ENCODE results near the gene AK3.
A peak's percentile ranks its signal among the peaks of the same experiment; 100 is the strongest.

The AK3 gene

DNA sequence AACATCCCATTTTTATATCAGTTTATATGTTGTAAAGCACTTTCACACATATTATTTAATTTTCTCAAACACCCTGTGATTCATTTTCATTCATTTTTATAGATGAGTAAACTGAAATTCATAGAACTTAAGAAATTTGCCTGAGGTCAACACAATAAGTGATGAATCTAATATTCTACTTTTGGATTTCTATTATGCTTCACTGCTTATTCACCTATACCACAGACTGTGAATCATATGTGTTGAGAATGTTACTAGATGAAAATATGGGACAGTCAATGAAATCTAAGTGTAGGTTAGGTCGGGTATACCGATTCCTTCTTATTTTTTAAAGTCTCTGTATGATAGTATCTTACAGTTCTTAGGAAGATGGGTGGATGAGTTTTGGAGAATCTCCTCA lies 36.9 kb downstream of the AK3 start:
- no peak for DNase-seq

DNA sequence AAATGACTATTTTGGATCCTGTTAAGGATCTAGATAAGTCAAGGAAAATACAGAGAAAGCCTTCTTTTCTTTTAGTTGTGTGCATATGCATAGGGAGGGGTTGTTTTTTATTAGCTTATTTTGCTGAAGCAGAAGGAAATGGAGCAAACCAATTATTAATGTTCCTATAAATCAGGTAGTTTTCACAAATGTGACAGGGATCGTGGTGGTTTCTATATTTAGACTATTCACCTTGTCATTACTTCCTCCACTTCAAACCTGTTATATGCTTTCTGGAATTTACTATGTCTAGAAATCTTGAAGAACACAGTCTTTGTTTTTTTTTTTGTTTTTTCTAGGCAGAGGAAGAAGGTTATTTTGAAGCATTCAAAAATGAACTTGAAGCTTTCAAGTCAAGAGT lies 39.5 kb downstream of the AK3 start:
- DNase-seq = peak in 1 of 3 experiments; percentile 33

GRCh38 chr9:4700932-4701331 lies 40.1 kb downstream of the AK3 start:
- DNase-seq = no peak

- DNase-seq = no peak
Measured at GRCh38 chr9:4700091-4700490, 40.9 kb downstream of the AK3 start.

GRCh38 chr9:4691795-4692194 lies 49.2 kb downstream of the AK3 start:
- no peak for DNase-seq

- DNase-seq = no peak
Measured at GRCh38 chr9:4690144-4690543, 50.9 kb downstream of the AK3 start.

DNA sequence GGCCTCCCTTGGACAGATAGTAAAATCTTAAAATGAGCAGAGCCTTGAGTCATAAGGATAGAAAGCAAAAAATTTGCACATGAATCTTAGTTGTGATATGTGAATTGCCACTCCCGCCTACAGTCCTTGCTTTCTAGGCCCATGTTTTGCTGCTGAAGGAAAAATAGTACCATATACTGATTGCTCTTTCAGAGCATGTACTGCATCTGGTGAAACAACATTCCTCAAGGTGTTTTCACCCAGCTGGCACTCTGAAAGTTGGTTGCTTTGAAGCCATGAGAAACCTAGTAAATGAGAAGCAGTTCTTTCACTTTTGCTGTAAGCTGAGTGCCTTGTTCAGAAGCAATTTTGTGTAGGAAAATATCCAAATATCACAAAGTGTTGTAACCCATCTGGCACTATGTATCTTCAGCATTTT lies 51.3 kb downstream of the AK3 start:
- DNase-seq = no peak

DNA sequence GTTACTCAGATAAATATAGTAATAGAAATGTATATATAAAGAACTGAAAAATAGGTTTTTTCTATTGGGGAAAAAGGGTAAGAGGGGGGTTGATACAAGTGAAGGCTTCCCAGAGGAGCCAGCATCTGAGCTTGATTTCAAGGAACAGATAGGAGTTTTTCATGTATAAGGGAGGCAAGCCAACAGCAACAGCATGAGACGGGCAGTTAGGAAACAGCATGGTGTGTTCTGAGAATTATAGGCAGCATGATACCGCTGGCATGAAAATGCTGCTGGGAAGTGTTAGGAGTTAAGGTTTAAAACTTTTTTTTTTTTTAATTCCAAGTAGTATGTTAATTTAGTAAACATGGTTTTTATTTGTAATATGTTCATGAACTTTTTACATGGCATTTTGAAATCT lies 52.0 kb downstream of the AK3 start:
- no peak for DNase-seq

GRCh38 chr9:4686584-4686983 lies 54.4 kb downstream of the AK3 start:
- DNase-seq = no peak

DNA sequence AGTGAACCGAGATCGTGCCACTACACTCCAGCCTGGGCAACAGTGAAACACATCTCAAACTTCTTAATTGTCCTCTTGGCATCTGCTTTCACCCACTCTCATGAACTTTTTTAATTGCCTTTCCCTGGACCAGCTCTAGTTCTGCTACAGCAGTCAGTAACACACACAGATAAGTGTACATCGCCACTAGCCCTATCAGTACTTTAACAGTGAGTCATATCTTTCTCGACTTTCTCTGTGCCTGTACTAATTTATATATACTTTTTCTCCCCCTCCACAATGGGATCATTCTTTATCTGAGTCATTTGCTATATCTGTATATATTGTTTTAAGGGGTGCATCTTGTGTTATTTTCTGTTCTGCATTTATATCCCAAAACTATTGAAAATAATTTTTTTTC lies 54.9 kb downstream of the AK3 start:
- no peak for DNase-seq

- DNase-seq = no peak
Measured at GRCh38 chr9:4684820-4685219, 56.2 kb downstream of the AK3 start.

GRCh38 chr9:4680750-4681149 lies 60.3 kb downstream of the AK3 start:
- peak in 1 of 3 experiments; percentile 24 for DNase-seq

GRCh38 chr9:4680173-4680525 lies 60.9 kb downstream of the AK3 start:
- no peak for DNase-seq

DNA sequence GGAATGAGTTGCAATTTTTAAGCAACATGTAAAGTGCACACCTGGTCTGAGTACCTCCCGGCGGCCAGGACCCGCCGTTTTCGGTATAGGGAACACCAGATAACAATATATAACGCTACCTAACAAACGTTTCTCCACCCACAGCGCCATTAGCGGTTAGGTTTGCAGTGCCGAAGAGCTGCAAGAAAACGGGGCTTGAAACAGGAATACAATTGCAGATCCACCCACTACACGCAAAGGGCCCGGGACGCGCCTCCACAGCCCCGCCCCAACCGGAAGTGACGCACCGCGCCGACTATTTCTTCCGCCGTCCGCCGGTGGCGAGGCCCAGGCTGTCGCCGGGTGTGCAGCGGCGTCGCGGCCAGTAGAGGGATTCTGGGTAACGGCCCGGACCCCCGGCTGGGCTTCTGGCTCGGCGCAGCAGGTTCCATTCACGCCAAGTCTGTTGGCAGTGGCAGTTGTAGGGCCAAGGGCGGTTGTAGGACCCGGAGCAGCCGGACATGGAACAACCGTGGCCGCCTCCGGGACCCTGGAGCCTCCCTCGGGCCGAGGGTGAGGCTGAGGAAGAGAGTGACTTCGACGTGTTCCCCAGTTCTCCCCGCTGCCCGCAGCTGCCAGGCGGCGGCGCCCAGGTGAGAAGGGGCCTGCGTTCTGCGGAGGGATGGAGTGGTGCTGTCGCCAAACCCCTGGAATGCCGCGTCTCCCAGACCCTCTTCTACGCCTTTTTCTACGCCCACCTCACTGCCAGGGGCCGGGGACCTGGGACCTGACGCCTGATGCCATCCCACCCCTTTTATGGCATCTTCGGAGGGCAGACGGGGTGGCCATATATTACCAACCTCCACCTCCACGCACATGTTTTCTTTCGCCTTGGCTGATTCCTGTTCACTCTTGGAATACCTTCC lies 61.5 kb downstream of the AK3 start, which contains the start of gene CDC37L1:
TSS of gene CDC37L1 (plus strand) at position 302 of the 905 bp plus-strand sequence. CDS start at position 501, 199 bp downstream.
- peak; percentile 86 to 94 (median 94) for DNase-seq

- peak; percentile 32 to 79 (median 50) for DNase-seq
Measured at GRCh38 chr9:4678679-4679267, 62.2 kb downstream of the AK3 start.

DNA sequence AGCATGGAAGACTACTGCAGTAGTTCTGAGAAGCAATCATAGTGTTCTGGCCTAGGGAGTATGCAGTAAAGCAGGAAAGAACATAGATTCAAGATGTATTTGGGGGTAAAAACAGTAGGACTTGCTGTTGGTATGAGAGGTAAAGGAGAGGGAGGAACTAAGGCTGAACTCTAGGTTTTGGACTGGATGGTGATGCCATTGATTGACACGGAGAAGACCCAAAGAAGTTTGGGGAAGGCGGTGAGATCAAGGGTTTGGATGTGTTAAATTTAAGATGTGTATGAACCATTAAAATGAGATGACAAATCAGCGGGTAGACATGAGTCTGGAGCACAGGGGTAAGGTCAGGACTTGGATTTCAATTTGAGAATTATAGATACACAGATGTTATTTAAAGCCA lies 63.6 kb downstream of the AK3 start:
- no peak for DNase-seq

DNA sequence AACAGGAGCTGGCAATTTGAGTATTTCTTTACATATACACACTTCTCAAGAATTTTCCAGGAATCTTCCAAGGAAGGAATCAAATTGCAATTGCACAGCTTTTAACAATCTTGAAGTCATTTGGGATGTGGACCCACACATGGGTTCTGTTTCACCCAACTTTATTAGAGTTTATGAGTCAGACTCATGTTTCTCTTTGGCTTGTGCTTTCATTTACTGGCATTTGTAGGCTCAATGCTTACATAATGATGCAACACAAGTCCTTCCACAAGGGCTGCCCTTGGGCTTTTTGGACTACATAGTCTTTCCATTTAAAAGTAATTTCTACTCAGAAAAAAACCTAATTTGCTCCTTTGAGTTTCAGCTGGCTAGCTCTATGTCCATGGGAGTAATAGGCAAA lies 66.2 kb downstream of the AK3 start:
- DNase-seq = no peak

- DNase-seq = no peak
Measured at GRCh38 chr9:4671737-4672136, 69.3 kb downstream of the AK3 start.

GRCh38 chr9:4670591-4670990 lies 70.4 kb downstream of the AK3 start:
- no peak for DNase-seq

DNA sequence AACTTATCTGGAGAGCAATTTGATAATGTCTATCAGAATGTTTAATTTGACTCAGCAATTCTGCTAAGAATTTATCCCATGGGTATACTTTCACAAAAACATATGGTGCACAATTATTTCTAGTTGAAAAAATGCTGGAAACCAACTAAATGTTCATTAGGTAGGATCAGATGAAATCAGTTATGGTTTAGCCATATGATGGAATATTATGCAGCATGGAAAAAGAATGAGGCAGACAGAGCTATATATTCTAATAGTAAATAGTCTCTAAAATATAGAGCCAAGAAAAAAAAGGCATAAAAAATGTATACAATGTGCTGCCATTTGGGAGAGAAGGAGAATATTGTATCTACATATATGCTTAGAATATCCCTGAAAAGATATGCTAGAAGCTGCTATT lies 71.1 kb downstream of the AK3 start:
- DNase-seq = no peak

DNA sequence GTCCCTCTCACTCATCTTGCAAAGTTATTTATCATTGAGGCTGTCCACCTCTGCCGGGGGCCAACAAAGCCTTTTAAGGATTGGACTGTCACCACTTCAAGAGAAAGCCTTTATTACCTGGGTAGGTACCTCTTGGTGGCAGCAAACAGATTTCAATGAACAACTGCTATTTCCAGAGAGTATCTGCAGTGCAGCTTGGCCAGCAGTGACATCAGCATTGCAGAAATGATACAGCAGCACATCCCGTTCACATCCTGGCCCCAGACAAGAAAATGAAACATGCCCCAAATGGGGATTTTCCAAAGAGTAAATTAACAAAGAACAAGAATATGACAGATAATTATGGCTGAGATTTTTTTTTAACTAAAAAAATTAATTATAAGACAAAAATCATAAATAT lies 72.4 kb downstream of the AK3 start:
- no peak for DNase-seq

DNA sequence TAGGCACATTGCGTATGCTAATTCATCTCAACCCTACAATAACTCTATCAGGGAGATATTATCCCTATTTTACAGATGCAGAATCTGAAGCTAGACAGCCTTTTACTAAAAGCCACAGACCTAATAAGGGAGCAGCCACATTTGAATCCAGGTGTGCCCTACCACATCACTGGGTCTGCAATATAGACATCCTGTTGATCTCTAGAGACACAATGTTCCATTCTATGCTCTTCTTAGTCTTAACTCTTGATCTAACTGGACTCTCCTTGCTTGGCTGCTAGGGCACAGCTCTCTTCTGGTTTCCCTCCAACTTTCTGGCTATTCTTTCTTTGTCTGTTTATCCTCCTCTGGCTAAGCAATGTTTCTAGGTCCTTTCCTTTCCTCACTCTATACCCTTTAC lies 73.3 kb downstream of the AK3 start:
- DNase-seq = no peak

- DNase-seq = peak; percentile 37 to 80 (median 64)
Measured at GRCh38 chr9:4666042-4666699, 74.8 kb downstream of the AK3 start, which contains the start of gene SPATA6L. SPATA6L (minus strand) TSS chr9:4666480; CDS start chr9:4666250, 230 bp downstream.

- peak in 1 of 3 experiments; percentile 54 for DNase-seq
Measured at GRCh38 chr9:4665357-4665756, 75.6 kb downstream of the AK3 start.
